HEK293 (cell line): ENCODE results near the gene KRTCAP2.

ENCODE experiments used
- CTCF ChIA-PET: fragments of 350-600 bp; formaldehyde crosslinking; extraction: SDS; loops from one replicate; lab custom pipeline; 2021; ENCODE audit warnings: antibody characterized with exemption; lab: Yijun Ruan, JAX
- POLR2A ChIA-PET: fragments of 300-600 bp; formaldehyde crosslinking; extraction: SDS; loops from one replicate; lab custom pipeline; 2020; ENCODE audit warnings: antibody characterized with exemption, inconsistent platforms; lab: Yijun Ruan, JAX
- H3K27ac ChIP-seq: fragments of 200-500 bp; sonication (Bioruptor generic); 2 replicates; pipeline ENCODE4 v1.5.1; 2014; ENCODE audit warnings: low read depth, low read length, control low read depth, inconsistent platforms; ENCODE audit errors: extremely low read depth
- H3K36me3 ChIP-seq, 2 experiments: fragments of 200-500 bp in 1 of 2; sonication (Bioruptor generic) in 1 of 2; 1 replicate in 1 of 2; 2 replicates in 1 of 2; pipeline ENCODE4 v1.5.1; 2014 to 2017; ENCODE audit warnings: inconsistent platforms in 2 of 2, low read length in 2 of 2; ENCODE audit not compliant: control insufficient read depth in 2 of 2, insufficient read depth in 1 of 2
- H3K4me1 ChIP-seq: fragments of 200-500 bp; sonication (Bioruptor generic); 2 replicates; pipeline ENCODE4 v1.5.1; 2014; ENCODE audit warnings: mild to moderate bottlenecking, low read length, inconsistent platforms; ENCODE audit not compliant: control insufficient read depth, insufficient read depth
- H3K4me3 ChIP-seq: 2 replicates; pipeline ENCODE4 v1.5.1; 2011; ENCODE audit warnings: low read depth, mild to moderate bottlenecking, control low read depth, low read length, moderate library complexity
- H3K9me3 ChIP-seq: fragments of 200-500 bp; sonication (Bioruptor generic); 2 replicates; pipeline ENCODE4 v1.5.1; 2014; ENCODE audit warnings: low read depth, low read length, inconsistent platforms; ENCODE audit not compliant: control insufficient read depth, insufficient read depth
- GLIS1 ChIP-seq: fragments of 450-650 bp; formaldehyde crosslinking; IDR thresholded peaks from 2 replicates; pipeline ENCODE4 v1.5.1; 2016; ENCODE audit warnings: missing biosample characterization, missing genetic modification characterization
- IKZF3 ChIP-seq: fragments of 450-650 bp; IDR thresholded peaks from 2 replicates; pipeline ENCODE4 v1.5.0; 2018; ENCODE audit warnings: missing biosample characterization, mild to moderate bottlenecking, missing genetic modification characterization, moderate library complexity
- OSR2 ChIP-seq: fragments of 450-650 bp; formaldehyde crosslinking; IDR thresholded peaks from 2 replicates; pipeline ENCODE4 v1.5.1; 2016; ENCODE audit warnings: missing biosample characterization, missing genetic modification characterization
- PRDM1 ChIP-seq: fragments of 450-650 bp; formaldehyde crosslinking; IDR thresholded peaks from 2 replicates; pipeline ENCODE4; 2016; ENCODE audit warnings: missing biosample characterization, missing genetic modification characterization
- SP2 ChIP-seq: fragments of 450-650 bp; formaldehyde crosslinking; IDR thresholded peaks from 2 replicates; pipeline ENCODE4 v1.5.1; 2016; ENCODE audit warnings: missing biosample characterization, missing genetic modification characterization
- ZIC2 ChIP-seq: fragments of 450-650 bp; formaldehyde crosslinking; IDR thresholded peaks from 2 replicates; pipeline ENCODE4 v1.5.1; 2016; ENCODE audit warnings: missing biosample characterization, missing genetic modification characterization
- ZNF175 ChIP-seq: fragments of 450-650 bp; formaldehyde crosslinking; IDR thresholded peaks from 2 replicates; pipeline ENCODE4 v1.5.1; 2016; ENCODE audit warnings: missing biosample characterization, missing genetic modification characterization
- ZNF239 ChIP-seq: fragments of 450-650 bp; formaldehyde crosslinking; IDR thresholded peaks from 2 replicates; pipeline ENCODE4 v1.5.1; 2016; ENCODE audit warnings: missing biosample characterization, missing genetic modification characterization
- ZNF248 ChIP-seq: fragments of 450-650 bp; formaldehyde crosslinking; IDR thresholded peaks from 2 replicates; pipeline ENCODE4 v1.5.1; 2017; ENCODE audit warnings: missing biosample characterization, missing genetic modification characterization
- ZNF335 ChIP-seq: fragments of 450-650 bp; formaldehyde crosslinking; conservative IDR thresholded peaks from 2 replicates; pipeline ENCODE4 v1.5.1; 2016; ENCODE audit warnings: missing biosample characterization, missing genetic modification characterization
- ZNF398 ChIP-seq: fragments of 450-650 bp; formaldehyde crosslinking; IDR thresholded peaks from 2 replicates; pipeline ENCODE4 v1.5.1; 2017; ENCODE audit warnings: missing biosample characterization, missing genetic modification characterization
- ZNF600 ChIP-seq: fragments of 450-650 bp; formaldehyde crosslinking; IDR thresholded peaks from 2 replicates; pipeline ENCODE4 v1.5.1; 2016; ENCODE audit warnings: missing biosample characterization, missing genetic modification characterization
- ZNF791 ChIP-seq: fragments of 450-650 bp; formaldehyde crosslinking; IDR thresholded peaks from 2 replicates; pipeline ENCODE4 v1.5.1; 2016; ENCODE audit warnings: missing biosample characterization, missing genetic modification characterization
- TF ChIP-seq, protein P1 (sequence below): fragments of 450-650 bp; formaldehyde crosslinking; IDR thresholded peaks from 2 replicates; pipeline ENCODE4 v1.5.1; 2016; ENCODE audit warnings: missing biosample characterization, missing genetic modification characterization
- TF ChIP-seq, protein P2 (sequence below): fragments of 450-650 bp; formaldehyde crosslinking; IDR thresholded peaks from 2 replicates; pipeline ENCODE4 v1.5.1; 2016; ENCODE audit warnings: missing biosample characterization, missing genetic modification characterization, borderline replicate concordance

The KRTCAP2 gene

GRCh38 chr1:155207806-155208540 is 34.9 kb upstream of the KRTCAP2 start, which contains the start of gene THBS3:
Gene THBS3, minus strand, starts transcription at chr1:155207897. Its CDS starts 21 bp downstream, at chr1:155207876.
- CTCF ChIA-PET: interaction anchor here (0.7 to 3.6 kb wide), 10 partner anchors 12 to 116 kb away, joined by 3 to 28 read pairs (median 9); partner anchors contain the start of genes CLK2, KRTCAP2 and TRIM46
- POLR2A ChIA-PET: interaction anchor here (0.7 to 1.8 kb wide), 6 partner anchors 11 to 36 kb away, joined by 3 to 8 read pairs (median 5); partner anchors contain the start of gene KRTCAP2
- Histone ChIP-seq H3K4me1 (peaks cover 4% of the 10 kb centered on the region), H3K4me3 (peak within 1 kb of the TSS; percentile 98), H3K36me3 (peaks cover 0 to 23% of the 10 kb centered on the region in 2 experiments; a peak in 1 of 3 replicates), H3K9me3 (no peaks in the 10 kb centered on the region), H3K27ac (peak within 1 kb of the TSS; percentile 86; the same call in 1 of the 2 replicates)
- TF ChIP-seq ZNF600: peak; percentile 37; the same call in 1 of the 2 replicates
- TF ChIP-seq, protein P1, sequence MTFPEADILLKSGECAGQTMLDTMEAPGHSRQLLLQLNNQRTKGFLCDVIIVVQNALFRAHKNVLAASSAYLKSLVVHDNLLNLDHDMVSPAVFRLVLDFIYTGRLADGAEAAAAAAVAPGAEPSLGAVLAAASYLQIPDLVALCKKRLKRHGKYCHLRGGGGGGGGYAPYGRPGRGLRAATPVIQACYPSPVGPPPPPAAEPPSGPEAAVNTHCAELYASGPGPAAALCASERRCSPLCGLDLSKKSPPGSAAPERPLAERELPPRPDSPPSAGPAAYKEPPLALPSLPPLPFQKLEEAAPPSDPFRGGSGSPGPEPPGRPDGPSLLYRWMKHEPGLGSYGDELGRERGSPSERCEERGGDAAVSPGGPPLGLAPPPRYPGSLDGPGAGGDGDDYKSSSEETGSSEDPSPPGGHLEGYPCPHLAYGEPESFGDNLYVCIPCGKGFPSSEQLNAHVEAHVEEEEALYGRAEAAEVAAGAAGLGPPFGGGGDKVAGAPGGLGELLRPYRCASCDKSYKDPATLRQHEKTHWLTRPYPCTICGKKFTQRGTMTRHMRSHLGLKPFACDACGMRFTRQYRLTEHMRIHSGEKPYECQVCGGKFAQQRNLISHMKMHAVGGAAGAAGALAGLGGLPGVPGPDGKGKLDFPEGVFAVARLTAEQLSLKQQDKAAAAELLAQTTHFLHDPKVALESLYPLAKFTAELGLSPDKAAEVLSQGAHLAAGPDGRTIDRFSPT (tag by site-specific recombination): peak; percentile 78
- TF ChIP-seq, protein P2, sequence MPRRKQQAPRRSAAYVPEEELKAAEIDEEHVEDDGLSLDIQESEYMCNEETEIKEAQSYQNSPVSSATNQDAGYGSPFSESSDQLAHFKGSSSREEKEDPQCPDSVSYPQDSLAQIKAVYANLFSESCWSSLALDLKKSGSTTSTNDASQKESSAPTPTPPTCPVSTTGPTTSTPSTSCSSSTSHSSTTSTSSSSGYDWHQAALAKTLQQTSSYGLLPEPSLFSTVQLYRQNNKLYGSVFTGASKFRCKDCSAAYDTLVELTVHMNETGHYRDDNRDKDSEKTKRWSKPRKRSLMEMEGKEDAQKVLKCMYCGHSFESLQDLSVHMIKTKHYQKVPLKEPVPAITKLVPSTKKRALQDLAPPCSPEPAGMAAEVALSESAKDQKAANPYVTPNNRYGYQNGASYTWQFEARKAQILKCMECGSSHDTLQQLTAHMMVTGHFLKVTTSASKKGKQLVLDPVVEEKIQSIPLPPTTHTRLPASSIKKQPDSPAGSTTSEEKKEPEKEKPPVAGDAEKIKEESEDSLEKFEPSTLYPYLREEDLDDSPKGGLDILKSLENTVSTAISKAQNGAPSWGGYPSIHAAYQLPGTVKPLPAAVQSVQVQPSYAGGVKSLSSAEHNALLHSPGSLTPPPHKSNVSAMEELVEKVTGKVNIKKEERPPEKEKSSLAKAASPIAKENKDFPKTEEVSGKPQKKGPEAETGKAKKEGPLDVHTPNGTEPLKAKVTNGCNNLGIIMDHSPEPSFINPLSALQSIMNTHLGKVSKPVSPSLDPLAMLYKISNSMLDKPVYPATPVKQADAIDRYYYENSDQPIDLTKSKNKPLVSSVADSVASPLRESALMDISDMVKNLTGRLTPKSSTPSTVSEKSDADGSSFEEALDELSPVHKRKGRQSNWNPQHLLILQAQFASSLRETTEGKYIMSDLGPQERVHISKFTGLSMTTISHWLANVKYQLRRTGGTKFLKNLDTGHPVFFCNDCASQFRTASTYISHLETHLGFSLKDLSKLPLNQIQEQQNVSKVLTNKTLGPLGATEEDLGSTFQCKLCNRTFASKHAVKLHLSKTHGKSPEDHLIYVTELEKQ (tag by site-specific recombination): no peak
- TF ChIP-seq GLIS1 (tag by site-specific recombination): peak; percentile 51
- TF ChIP-seq ZNF239 (tag by site-specific recombination): no peak
- TF ChIP-seq ZNF335 (tag by site-specific recombination): peak; percentile 96; the same call in 1 of the 2 replicates
- no peak for TF ChIP-seq ZNF248 (tag by site-specific recombination)
- TF ChIP-seq ZIC2: peak; percentile 28; the same call in 1 of the 2 replicates
- peak; percentile 49 for TF ChIP-seq OSR2 (tag by site-specific recombination)
- TF ChIP-seq ZNF398 (tag by site-specific recombination): peak; percentile 49; the same call in 1 of the 2 replicates
- no peak for TF ChIP-seq ZNF175 (tag by site-specific recombination)
- TF ChIP-seq SP2 (tag by site-specific recombination): 0 out of 2 replicates have a peak, but pooled peaks have one; percentile 2
- TF ChIP-seq PRDM1 (tag by site-specific recombination): 0 out of 2 replicates have a peak, but pooled peaks have one; percentile 19
- 0 out of 2 replicates have a peak, but pooled peaks have one; percentile 21 for TF ChIP-seq ZNF791
- TF ChIP-seq IKZF3 (tag by site-specific recombination): 0 out of 2 replicates have a peak, but pooled peaks have one; percentile 20
